GM12878 (cell line): ENCODE measurements around the gene NKX6-1. TPM values are rescaled to one million over a fixed set of nuclear protein-coding genes. Genes with fewer than 3 reads are reported as not detected.

Source experiments
- ATAC-seq: fragments of 200-7000 bp; cut with Tn5 transposase; 3 replicates; pipeline ENCODE4 v1.9.1; 2020; ENCODE audit warnings: mild to moderate bottlenecking, moderate library complexity
- BruUV-seq: library from RNA; stranded (reverse); fragments of 400-500 nt; replicated peaks from 2 replicates; lab custom pipeline; 2021; lab: Mats Ljungman, UMichigan
- CTCF ChIA-PET: fragments of 300-600 bp; sonication (Branson Sonifier 250); formaldehyde crosslinking; extraction: SDS; loops from one replicate; lab custom pipeline; 2021; ENCODE audit warnings: inconsistent platforms; lab: Yijun Ruan, JAX
- POLR2A ChIA-PET: fragments of 350-600 bp; formaldehyde crosslinking; extraction: SDS; loops from one replicate; lab custom pipeline; 2021; ENCODE audit warnings: inconsistent platforms; lab: Charles Lee
- RAD21 ChIA-PET: fragments of 300-600 bp; sonication (Branson Sonifier 250); formaldehyde crosslinking; loops from one replicate; lab custom pipeline; 2023; ENCODE audit warnings: antibody characterized with exemption; ENCODE audit not compliant: unreplicated experiment; lab: Charles Lee
- SMC1A ChIA-PET: fragments of 300-600 bp; sonication (Branson Sonifier 250); formaldehyde crosslinking; loops from one replicate; lab custom pipeline; 2023; ENCODE audit not compliant: unreplicated experiment, uncharacterized antibody; lab: Charles Lee
- DNase-seq: peaks from one replicate; pipeline ENCODE4 v3.0.0-alpha.2; 2011; ENCODE audit warnings: low read depth, low spot score
- FAIRE-seq: peaks from 3 replicates; lab custom pipeline; 2011; peaks lifted over from hg19 to GRCh38; lab: Jason Lieb, UNC
- H2AFZ ChIP-seq: 2 replicates; pipeline ENCODE4 v1.6.0; 2011; ENCODE audit warnings: low read depth, low read length, control low read depth; ENCODE audit not compliant: control insufficient read depth
- H3K27ac ChIP-seq: 2 replicates; pipeline ENCODE4 v1.5.1; 2011; ENCODE audit warnings: control low read depth; ENCODE audit not compliant: control insufficient read depth, insufficient read depth
- H3K27me3 ChIP-seq, 2 experiments: replicated peaks in 1 of 2; 2 replicates each; pipeline versions ENCODE4 v1.6.0 to v1.6.1; 2011; ENCODE audit warnings: low read length in 1 of 2; ENCODE audit not compliant: control insufficient read depth in 2 of 2, insufficient read depth in 2 of 2
- H3K36me3 ChIP-seq, 2 experiments: 2 replicates each; pipeline ENCODE4 v1.5.1; 2011; ENCODE audit warnings: low read length in 1 of 2; ENCODE audit not compliant: control insufficient read depth in 2 of 2, insufficient read depth in 2 of 2
- H3K4me1 ChIP-seq: 2 replicates; pipeline ENCODE4 v1.6.1; 2011; ENCODE audit warnings: mild to moderate bottlenecking, low read length, moderate library complexity, mixed read lengths; ENCODE audit not compliant: control insufficient read depth, insufficient read depth
- H3K4me2 ChIP-seq: 2 replicates; pipeline ENCODE4 v1.6.0; 2011; ENCODE audit warnings: control low read depth; ENCODE audit not compliant: control insufficient read depth, insufficient read depth
- H3K4me3 ChIP-seq: fragments of 200-600 bp; sonication (generic); 2 replicates; pipeline ENCODE4 v1.5.1; 2016
- H3K79me2 ChIP-seq: 2 replicates; pipeline ENCODE4 v1.6.0; 2011; ENCODE audit warnings: low read length; ENCODE audit not compliant: control insufficient read depth, insufficient read depth
- H3K9ac ChIP-seq: 2 replicates; pipeline ENCODE4 v1.8.0; 2011; ENCODE audit warnings: low read length, control low read depth, mixed read lengths; ENCODE audit not compliant: control insufficient read depth, insufficient read depth
- H3K9me3 ChIP-seq: replicated peaks from 3 replicates; pipeline ENCODE4 v1.5.1; 2011; ENCODE audit warnings: mild to moderate bottlenecking, low read length; ENCODE audit not compliant: control insufficient read depth, insufficient read depth
- H4K20me1 ChIP-seq: 2 replicates; pipeline ENCODE4 v1.6.0; 2011; ENCODE audit not compliant: control insufficient read depth, insufficient read depth
- BACH1 ChIP-seq: fragments of 450-650 bp; IDR thresholded peaks from 2 replicates; pipeline ENCODE4 v1.6.1; 2017; ENCODE audit warnings: mild to moderate bottlenecking, borderline replicate concordance
- CBFB ChIP-seq: IDR thresholded peaks from 2 replicates; pipeline ENCODE4 v1.6.1; 2016; ENCODE audit warnings: antibody characterized with exemption, low read depth
- CBX5 ChIP-seq: sonication (generic); IDR thresholded peaks from 2 replicates; pipeline ENCODE4 v1.6.1; 2016; ENCODE audit warnings: low read depth, moderate library complexity, mild to moderate bottlenecking, inconsistent platforms
- CREB1 ChIP-seq: IDR thresholded peaks from 2 replicates; pipeline ENCODE4 v1.6.1; 2012; ENCODE audit warnings: low read depth, mild to moderate bottlenecking, inconsistent platforms
- HDAC6 ChIP-seq: fragments of 200-600 bp; sonication (generic); IDR thresholded peaks from one replicate; pipeline ENCODE4 v1.8.0; 2017; ENCODE audit warnings: antibody characterized with exemption; ENCODE audit not compliant: unreplicated experiment
- KLF5 ChIP-seq: fragments of 450-650 bp; IDR thresholded peaks from 2 replicates; pipeline ENCODE4 v1.6.1; 2014; ENCODE audit warnings: mild to moderate bottlenecking; ENCODE audit not compliant: partially characterized antibody
- LARP7 ChIP-seq: fragments of 450-650 bp; IDR thresholded peaks from 2 replicates; pipeline ENCODE4 v1.6.1; 2017; ENCODE audit warnings: mild to moderate bottlenecking
- MXI1 ChIP-seq: fragments of 150-350 bp; IDR thresholded peaks from 2 replicates; pipeline ENCODE4 v1.6.1; 2011; ENCODE audit warnings: low read depth, mild to moderate bottlenecking, inconsistent platforms, low read length, improper control_type of control experiment
- MYC ChIP-seq: IDR thresholded peaks from 2 replicates; pipeline ENCODE4 v1.6.1; 2011; ENCODE audit warnings: mild to moderate bottlenecking, low read length, moderate library complexity, inconsistent platforms; ENCODE audit not compliant: insufficient read depth, insufficient replicate concordance, insufficient read length, severe bottlenecking
- NFXL1 ChIP-seq: fragments of 450-650 bp; IDR thresholded peaks from 2 replicates; pipeline ENCODE4 v1.6.1; 2017; ENCODE audit warnings: antibody characterized with exemption, mild to moderate bottlenecking, borderline replicate concordance
- SP1 ChIP-seq: IDR thresholded peaks from one replicate; pipeline ENCODE4 v1.6.1; 2011; ENCODE audit warnings: low read depth, low read length
- STAT3 ChIP-seq: IDR thresholded peaks from 2 replicates; pipeline ENCODE4 v1.6.1; 2011; ENCODE audit warnings: low read depth, low read length, improper control_type of control experiment
- ZZZ3 ChIP-seq: IDR thresholded peaks from 2 replicates; pipeline ENCODE4 v1.6.1; 2011; ENCODE audit warnings: low read depth; ENCODE audit not compliant: control insufficient read depth, insufficient read length
- WGBS: methylation state at CpG from one replicate; pipeline ENCODE4 v1.1.6; 2016; ENCODE audit warnings: low lambda C conversion rate; ENCODE audit not compliant: insufficient replicate concordance, insufficient coverage; ENCODE audit errors: missing lambda C conversion rate; 5-methylcytosine and 5-hydroxymethylcytosine counted together
- in situ Hi-C: fragments of 300-500 bp; cut with MboI; formaldehyde crosslinking; loops from 9 replicates; pipeline ENCODE4 v1.14.3; 2018; ENCODE audit warnings: mixed read lengths
- intact Hi-C: fragments of 100-400 bp; cut with micrococcal nuclease; formaldehyde crosslinking; loops from one replicate; pipeline ENCODE4 v1.14.2; 2022; ENCODE audit not compliant: unreplicated experiment
- polyA plus RNA-seq, 11 experiments: library from polyadenylated mRNA; depleted of rRNA in 4 of 11; unstranded in 6 of 11; stranded (reverse) in 5 of 11; fragments of >200 nt; fragmentation: Nextera tagmentation in 4 of 11; fragmentation: Illumina TruSeq in 1 of 11; extraction: Ambion mirVana in 4 of 11; extraction: Trizol in 1 of 11; gene quantifications; 1 replicate in 1 of 11; 2 replicates in 10 of 11; pipeline versions ENCODE4 v1.2.1 to v1.2.3, GENCODE V29; 2011 to 2016; ENCODE audit warnings: inconsistent platforms in 2 of 11, missing spikeins in 2 of 11, low read depth in 1 of 11
- total RNA-seq, 4 experiments: library from RNA; depleted of rRNA in 3 of 4; stranded (reverse); fragments of >200 nt in 3 of 4; fragmentation: Illumina TruSeq in 1 of 4; extraction: Trizol in 1 of 4; gene quantifications; 2 replicates each; pipeline versions ENCODE4 v1.2.1 to v1.2.3, GENCODE V29; 2013 to 2021
- TF ChIP-seq, protein P1 (sequence below): fragments of 450-650 bp; IDR thresholded peaks from 2 replicates; pipeline ENCODE4 v1.6.1; 2017; ENCODE audit warnings: mild to moderate bottlenecking, moderate library complexity
- TF ChIP-seq, protein P2 (sequence below): fragments of 450-650 bp; IDR thresholded peaks from 2 replicates; pipeline ENCODE4 v1.6.1; 2016; ENCODE audit warnings: mild to moderate bottlenecking
- TF ChIP-seq, protein P3 (sequence below): IDR thresholded peaks from 2 replicates; pipeline ENCODE4 v1.6.1; 2012; ENCODE audit warnings: low read depth, low read length, improper control_type of control experiment

The NKX6-1 gene
- total and polyA plus RNA-seq, 10 of the 15 experiments (the other 5 are each of a cell fraction or from before 2014, with no cell fraction given): not detected

- H3K27ac ChIP-seq: no peak overlapping the region
- H2AFZ ChIP-seq: no peak overlapping the region
- H3K79me2 ChIP-seq: no peaks in the 10 kb centered on the region
- FAIRE-seq (no peak), ATAC-seq (no peak), DNase-seq (no peak)
- in situ Hi-C loops (no loop called here), intact Hi-C loops (no loop called here)
- H4K20me1 ChIP-seq: no peaks in the 10 kb centered on the region
- WGBS: 0% methylated on average over 3 of the region's 3 CpGs
- H3K27me3 ChIP-seq: no peaks in the 10 kb centered on the region; a peak in 1 of 4 replicates
- no peak overlapping the region for H3K4me3 ChIP-seq
- TF ChIP-seq CBFB (no peak), MYC (no peak), ZZZ3 (no peak), NFXL1 (no peak), MXI1 (no peak), CBX5 (no peak), LARP7 (no peak), KLF5 (no peak), BACH1 (no peak), CREB1 (no peak), HDAC6 (no peak), SP1 (no peak), STAT3 (no peak)
- TF ChIP-seq, protein P1, sequence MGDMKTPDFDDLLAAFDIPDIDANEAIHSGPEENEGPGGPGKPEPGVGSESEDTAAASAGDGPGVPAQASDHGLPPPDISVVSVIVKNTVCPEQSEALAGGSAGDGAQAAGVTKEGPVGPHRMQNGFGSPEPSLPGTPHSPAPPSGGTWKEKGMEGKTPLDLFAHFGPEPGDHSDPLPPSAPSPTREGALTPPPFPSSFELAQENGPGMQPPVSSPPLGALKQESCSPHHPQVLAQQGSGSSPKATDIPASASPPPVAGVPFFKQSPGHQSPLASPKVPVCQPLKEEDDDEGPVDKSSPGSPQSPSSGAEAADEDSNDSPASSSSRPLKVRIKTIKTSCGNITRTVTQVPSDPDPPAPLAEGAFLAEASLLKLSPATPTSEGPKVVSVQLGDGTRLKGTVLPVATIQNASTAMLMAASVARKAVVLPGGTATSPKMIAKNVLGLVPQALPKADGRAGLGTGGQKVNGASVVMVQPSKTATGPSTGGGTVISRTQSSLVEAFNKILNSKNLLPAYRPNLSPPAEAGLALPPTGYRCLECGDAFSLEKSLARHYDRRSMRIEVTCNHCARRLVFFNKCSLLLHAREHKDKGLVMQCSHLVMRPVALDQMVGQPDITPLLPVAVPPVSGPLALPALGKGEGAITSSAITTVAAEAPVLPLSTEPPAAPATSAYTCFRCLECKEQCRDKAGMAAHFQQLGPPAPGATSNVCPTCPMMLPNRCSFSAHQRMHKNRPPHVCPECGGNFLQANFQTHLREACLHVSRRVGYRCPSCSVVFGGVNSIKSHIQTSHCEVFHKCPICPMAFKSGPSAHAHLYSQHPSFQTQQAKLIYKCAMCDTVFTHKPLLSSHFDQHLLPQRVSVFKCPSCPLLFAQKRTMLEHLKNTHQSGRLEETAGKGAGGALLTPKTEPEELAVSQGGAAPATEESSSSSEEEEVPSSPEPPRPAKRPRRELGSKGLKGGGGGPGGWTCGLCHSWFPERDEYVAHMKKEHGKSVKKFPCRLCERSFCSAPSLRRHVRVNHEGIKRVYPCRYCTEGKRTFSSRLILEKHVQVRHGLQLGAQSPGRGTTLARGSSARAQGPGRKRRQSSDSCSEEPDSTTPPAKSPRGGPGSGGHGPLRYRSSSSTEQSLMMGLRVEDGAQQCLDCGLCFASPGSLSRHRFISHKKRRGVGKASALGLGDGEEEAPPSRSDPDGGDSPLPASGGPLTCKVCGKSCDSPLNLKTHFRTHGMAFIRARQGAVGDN: no peak
- TF ChIP-seq, protein P2, sequence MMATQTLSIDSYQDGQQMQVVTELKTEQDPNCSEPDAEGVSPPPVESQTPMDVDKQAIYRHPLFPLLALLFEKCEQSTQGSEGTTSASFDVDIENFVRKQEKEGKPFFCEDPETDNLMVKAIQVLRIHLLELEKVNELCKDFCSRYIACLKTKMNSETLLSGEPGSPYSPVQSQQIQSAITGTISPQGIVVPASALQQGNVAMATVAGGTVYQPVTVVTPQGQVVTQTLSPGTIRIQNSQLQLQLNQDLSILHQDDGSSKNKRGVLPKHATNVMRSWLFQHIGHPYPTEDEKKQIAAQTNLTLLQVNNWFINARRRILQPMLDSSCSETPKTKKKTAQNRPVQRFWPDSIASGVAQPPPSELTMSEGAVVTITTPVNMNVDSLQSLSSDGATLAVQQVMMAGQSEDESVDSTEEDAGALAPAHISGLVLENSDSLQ: no peak
- TF ChIP-seq, protein P3, sequence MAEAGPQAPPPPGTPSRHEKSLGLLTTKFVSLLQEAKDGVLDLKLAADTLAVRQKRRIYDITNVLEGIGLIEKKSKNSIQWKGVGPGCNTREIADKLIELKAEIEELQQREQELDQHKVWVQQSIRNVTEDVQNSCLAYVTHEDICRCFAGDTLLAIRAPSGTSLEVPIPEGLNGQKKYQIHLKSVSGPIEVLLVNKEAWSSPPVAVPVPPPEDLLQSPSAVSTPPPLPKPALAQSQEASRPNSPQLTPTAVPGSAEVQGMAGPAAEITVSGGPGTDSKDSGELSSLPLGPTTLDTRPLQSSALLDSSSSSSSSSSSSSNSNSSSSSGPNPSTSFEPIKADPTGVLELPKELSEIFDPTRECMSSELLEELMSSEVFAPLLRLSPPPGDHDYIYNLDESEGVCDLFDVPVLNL: no peak
- no TSS peak for BruUV-seq
- SMC1A ChIA-PET: interaction anchor here (0.8 kb wide), 1 partner anchor 16 kb away, joined by 3 read pairs; no protein-coding TSS in a partner anchor
- H3K9ac ChIP-seq: no peak overlapping the region
- H3K36me3 ChIP-seq: no peaks in the 10 kb centered on the region
- H3K4me2 ChIP-seq: no peak overlapping the region
- POLR2A ChIA-PET: no interaction called here
- no peaks in the 10 kb centered on the region for H3K4me1 ChIP-seq
- RAD21 ChIA-PET: no interaction called here
- CTCF ChIA-PET: interaction anchor here (1.8 kb wide), 1 partner anchor 16 kb away, joined by 8 read pairs; no protein-coding TSS in a partner anchor
- no peaks in the 10 kb centered on the region for H3K9me3 ChIP-seq
Measured at GRCh38 chr4:84467601-84468000, 31.5 kb downstream of the NKX6-1 start.
